IMR-90 (cell line): Measurements from ENCODE around the gene AP3B1. TPM values are rescaled to one million over a fixed set of nuclear protein-coding genes. Genes with fewer than 3 reads are reported as not detected.

Experiments used
- ATAC-seq: fragments of 200-7000 bp; cut with Tn5 transposase; 2 replicates; pipeline ENCODE4 v1.9.1; 2020; ENCODE audit warnings: low read depth, mild to moderate bottlenecking, moderate library complexity
- BruUV-seq: library from RNA; stranded (reverse); fragments of 400-500 nt; replicated peaks from 2 replicates; lab custom pipeline; 2021; lab: Mats Ljungman, UMichigan
- CTCF ChIA-PET: fragments of 300-600 bp; formaldehyde crosslinking; extraction: SDS; loops from one replicate; lab custom pipeline; 2021; ENCODE audit warnings: antibody characterized with exemption; lab: Yijun Ruan, JAX
- POLR2A ChIA-PET: fragments of 300-600 bp; sonication (Branson Sonifier 250); formaldehyde crosslinking; loops from one replicate; lab custom pipeline; 2022; ENCODE audit warnings: antibody characterized with exemption; ENCODE audit not compliant: unreplicated experiment; lab: Charles Lee
- DNase-seq: peaks from one replicate; pipeline ENCODE4 v3.0.0; 2013
- H2AFZ ChIP-seq: replicated peaks from 2 replicates; pipeline ENCODE3; 2013; ENCODE audit warnings: low read length, mild to moderate bottlenecking; ENCODE audit not compliant: poor library complexity
- H2AK5ac ChIP-seq: 2 replicates; pipeline ENCODE4 v1.6.1; 2013; ENCODE audit warnings: low read depth, low read length, inconsistent platforms
- H2AK9ac ChIP-seq: replicated peaks from 2 replicates; pipeline ENCODE3; 2013; ENCODE audit warnings: mild to moderate bottlenecking, low read depth, low read length, moderate library complexity; ENCODE audit not compliant: poor library complexity
- H2BK120ac ChIP-seq: 2 replicates; pipeline ENCODE4 v1.6.1; 2013; ENCODE audit warnings: low read depth, low read length, inconsistent platforms
- H2BK15ac ChIP-seq: 3 replicates; pipeline ENCODE4 v1.6.1; 2013; ENCODE audit warnings: low read depth, low read length, inconsistent platforms
- H2BK20ac ChIP-seq: 2 replicates; pipeline ENCODE4 v1.6.1; 2013; ENCODE audit warnings: low read depth, mild to moderate bottlenecking, inconsistent platforms, low read length, moderate library complexity
- H2BK5ac ChIP-seq: 2 replicates; pipeline ENCODE4 v1.6.1; 2013; ENCODE audit warnings: mild to moderate bottlenecking, low read depth, low read length, inconsistent platforms; ENCODE audit not compliant: poor library complexity, severe bottlenecking
- H3K14ac ChIP-seq: replicated peaks from 2 replicates; pipeline ENCODE4 v1.6.1; 2013; ENCODE audit warnings: low read depth, low read length, inconsistent platforms
- H3K18ac ChIP-seq: 2 replicates; pipeline ENCODE4 v1.6.1; 2013; ENCODE audit warnings: low read depth, low read length, control low read depth
- H3K23ac ChIP-seq: 2 replicates; pipeline ENCODE4 v1.6.1; 2013; ENCODE audit warnings: low read depth, low read length, inconsistent platforms
- H3K27ac ChIP-seq: 2 replicates; pipeline ENCODE4 v1.5.1; 2013; ENCODE audit warnings: mild to moderate bottlenecking, control low read depth, low read length; ENCODE audit not compliant: insufficient read depth
- H3K27me3 ChIP-seq: 2 replicates; pipeline ENCODE4 v1.6.1; 2013; ENCODE audit warnings: low read length; ENCODE audit not compliant: control insufficient read depth, insufficient read depth
- H3K36me3 ChIP-seq: 2 replicates; pipeline ENCODE4 v1.6.1; 2013; ENCODE audit warnings: low read length, mixed read lengths; ENCODE audit not compliant: control insufficient read depth, insufficient read depth
- H3K4ac ChIP-seq: 2 replicates; pipeline ENCODE4 v1.6.1; 2013; ENCODE audit warnings: low read depth, low read length, inconsistent platforms
- H3K4me1 ChIP-seq: 2 replicates; pipeline ENCODE4 v1.6.1; 2013; ENCODE audit warnings: low read length, mixed read lengths; ENCODE audit not compliant: control insufficient read depth, insufficient read depth
- H3K4me2 ChIP-seq: 2 replicates; pipeline ENCODE4 v1.6.1; 2013; ENCODE audit warnings: low read depth, mild to moderate bottlenecking, control low read depth, low read length, moderate library complexity
- H3K4me3 ChIP-seq: 2 replicates; pipeline ENCODE4 v1.5.1; 2013; ENCODE audit warnings: low read depth, mild to moderate bottlenecking, control low read depth, low read length, moderate library complexity; ENCODE audit not compliant: insufficient read depth
- H3K56ac ChIP-seq: 2 replicates; pipeline ENCODE4 v1.6.1; 2013; ENCODE audit warnings: low read length, inconsistent platforms; ENCODE audit not compliant: insufficient read depth; ENCODE audit errors: extremely low read depth
- H3K79me1 ChIP-seq, 2 experiments: 2 replicates each; pipeline ENCODE4 v1.6.1; 2013; ENCODE audit warnings: low read length in 2 of 2, inconsistent platforms in 1 of 2, low read depth in 1 of 2
- H3K9ac ChIP-seq: 2 replicates; pipeline ENCODE4 v1.6.1; 2013; ENCODE audit warnings: low read depth, low read length, control low read depth
- H3K9me1 ChIP-seq: 2 replicates; pipeline ENCODE4 v1.6.1; 2013; ENCODE audit warnings: low read length, inconsistent platforms; ENCODE audit not compliant: insufficient read depth
- H3K9me3 ChIP-seq: 2 replicates; pipeline ENCODE4 v1.6.1; 2013; ENCODE audit warnings: low read length; ENCODE audit not compliant: control insufficient read depth, insufficient read depth
- H4K20me1 ChIP-seq: 2 replicates; pipeline ENCODE4 v1.6.1; 2013; ENCODE audit warnings: low read length, inconsistent platforms; ENCODE audit not compliant: insufficient read depth
- H4K5ac ChIP-seq: 2 replicates; pipeline ENCODE4 v1.6.1; 2013; ENCODE audit warnings: mild to moderate bottlenecking, low read depth, low read length, control low read depth
- H4K8ac ChIP-seq, 2 experiments: 2 replicates each; pipeline ENCODE4 v1.6.1; 2013; ENCODE audit warnings: low read depth in 2 of 2, low read length in 2 of 2, control low read depth in 1 of 2, inconsistent platforms in 1 of 2
- H4K91ac ChIP-seq: 2 replicates; pipeline ENCODE4 v1.6.1; 2013; ENCODE audit warnings: low read depth, low read length, inconsistent platforms; ENCODE audit not compliant: insufficient read depth
- CEBPB ChIP-seq: IDR thresholded peaks from 2 replicates; pipeline ENCODE4 v1.6.1; 2012; ENCODE audit warnings: low read depth, low read length, improper control_type of control experiment
- MAFK ChIP-seq: IDR thresholded peaks from 2 replicates; pipeline ENCODE4 v1.6.1; 2012; ENCODE audit warnings: low read depth, low read length, improper control_type of control experiment
- MAZ ChIP-seq: IDR thresholded peaks from 2 replicates; pipeline ENCODE4 v1.6.1; 2012; ENCODE audit warnings: low read depth, mild to moderate bottlenecking, low read length, improper control_type of control experiment, moderate library complexity, borderline replicate concordance
- WGBS, 2 experiments: methylation state at CpG; one replicate each; pipeline versions ENCODE4 v1.1.5 to v1.1.7; 2013; ENCODE audit warnings: missing lambda C conversion rate in 2 of 2; ENCODE audit not compliant: insufficient read length in 1 of 2; ENCODE audit errors: extremely low coverage in 2 of 2; 5-methylcytosine and 5-hydroxymethylcytosine counted together
- dilution Hi-C: fragments of 300-500 bp; cut with HindIII; formaldehyde crosslinking; loops from one replicate; pipeline ENCODE4 v1.14.3; 2018; ENCODE audit warnings: low sequenced_read_pairs; ENCODE audit not compliant: unreplicated experiment
- in situ Hi-C: fragments of 300-500 bp; cut with MboI; formaldehyde crosslinking; loops from 3 replicates; pipeline ENCODE4 v1.14.3; 2019; ENCODE audit warnings: low sequenced_read_pairs, inconsistent platforms, mixed read lengths
- intact Hi-C: fragments of 100-400 bp; cut with micrococcal nuclease; formaldehyde crosslinking; loops from 2 replicates; pipeline ENCODE4 v1.10.0; 2022
- polyA plus RNA-seq, 3 experiments: library from polyadenylated mRNA; depleted of rRNA; stranded (reverse); fragments of >200 nt; gene quantifications; 2 replicates each; pipeline ENCODE4 v1.2.3, GENCODE V29; 2012; ENCODE audit warnings: low replicate concordance in 1 of 3
- total RNA-seq: library from RNA; depleted of rRNA; stranded (reverse); fragments of >200 nt; gene quantifications from 2 replicates; pipeline ENCODE4 v1.2.3, GENCODE V29; 2012
- TF ChIP-seq, protein P1 (sequence below): fragments of 150-350 bp; IDR thresholded peaks from 2 replicates; pipeline ENCODE4 v1.6.1; 2017; ENCODE audit warnings: mild to moderate bottlenecking, antibody characterized with exemption, low read length, low read depth

AP3B1 gene
- total and polyA plus RNA-seq, 2 of the 4 experiments (the other 2 are of a cell fraction), result 33.1 to 59.0 TPM

DNA sequence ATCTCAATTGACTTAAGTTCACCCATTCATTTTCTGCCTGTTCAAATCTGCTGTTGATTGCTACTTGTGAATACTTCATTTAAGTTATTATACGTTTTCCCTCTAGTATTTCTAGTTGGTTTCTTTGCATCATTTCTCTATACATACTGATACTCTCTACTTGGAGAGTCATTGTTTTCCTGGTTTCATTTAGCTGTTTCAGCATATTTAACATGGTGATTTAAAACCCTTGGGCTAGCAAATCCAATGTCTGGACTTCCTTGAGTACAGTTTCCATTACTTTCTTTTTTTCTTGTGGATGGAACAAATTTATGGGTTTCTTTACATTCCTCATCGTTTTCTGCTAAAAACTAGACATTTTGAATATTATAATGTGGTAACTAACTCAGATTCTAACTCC lies 90.7 kb downstream of the AP3B1 start:
- Histone ChIP-seq H3K56ac (no peak overlapping the region), H4K8ac (no peak overlapping the region), H3K27ac (no peak overlapping the region), H2BK15ac (no peak overlapping the region), H2AK9ac (no peak overlapping the region), H3K23ac (no peak overlapping the region), H3K4ac (no peak overlapping the region), H2BK20ac (no peak overlapping the region), H2AFZ (no peak overlapping the region), H3K79me1 (peaks cover 12 to 13% of the 10 kb centered on the region in 2 experiments; a peak in 2 of 4 replicates), H3K9me1 (peaks cover 3% of the 10 kb centered on the region; the same call in 1 of the 2 replicates), H4K5ac (no peak overlapping the region), H2BK120ac (no peak overlapping the region), H2BK5ac (no peak overlapping the region), H3K4me3 (no peak overlapping the region), H2AK5ac (no peak overlapping the region), H3K9ac (no peak overlapping the region), H3K14ac (no peak overlapping the region), H3K4me2 (no peak overlapping the region), H3K36me3 (peaks cover 14% of the 10 kb centered on the region), H3K9me3 (no peaks in the 10 kb centered on the region), H3K18ac (no peak overlapping the region), H4K91ac (no peak overlapping the region), H3K4me1 (no peaks in the 10 kb centered on the region), H3K27me3 (no peaks in the 10 kb centered on the region), H4K20me1 (no peaks in the 10 kb centered on the region)
- no peak for TF ChIP-seq MAZ
- TF ChIP-seq CEBPB, result no peak
- TF ChIP-seq MAFK, result peak; percentile 51
- TF ChIP-seq, protein P1, sequence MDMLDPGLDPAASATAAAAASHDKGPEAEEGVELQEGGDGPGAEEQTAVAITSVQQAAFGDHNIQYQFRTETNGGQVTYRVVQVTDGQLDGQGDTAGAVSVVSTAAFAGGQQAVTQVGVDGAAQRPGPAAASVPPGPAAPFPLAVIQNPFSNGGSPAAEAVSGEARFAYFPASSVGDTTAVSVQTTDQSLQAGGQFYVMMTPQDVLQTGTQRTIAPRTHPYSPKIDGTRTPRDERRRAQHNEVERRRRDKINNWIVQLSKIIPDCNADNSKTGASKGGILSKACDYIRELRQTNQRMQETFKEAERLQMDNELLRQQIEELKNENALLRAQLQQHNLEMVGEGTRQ, result no peak
- intact Hi-C loops, result no loop called here
- no TSS peak for BruUV-seq
- ATAC-seq (no peak), DNase-seq (no peak)
- no CpG with 5 or more reads among the region's 2 CpGs for WGBS, 2 experiments
- ChIA-PET POLR2A (no interaction called here), CTCF (no interaction called here)
- dilution Hi-C loops, result no loop called here
- in situ Hi-C loops, result no loop called here
